ENCODE results near the gene ACY1.

ACY1 gene

DNA sequence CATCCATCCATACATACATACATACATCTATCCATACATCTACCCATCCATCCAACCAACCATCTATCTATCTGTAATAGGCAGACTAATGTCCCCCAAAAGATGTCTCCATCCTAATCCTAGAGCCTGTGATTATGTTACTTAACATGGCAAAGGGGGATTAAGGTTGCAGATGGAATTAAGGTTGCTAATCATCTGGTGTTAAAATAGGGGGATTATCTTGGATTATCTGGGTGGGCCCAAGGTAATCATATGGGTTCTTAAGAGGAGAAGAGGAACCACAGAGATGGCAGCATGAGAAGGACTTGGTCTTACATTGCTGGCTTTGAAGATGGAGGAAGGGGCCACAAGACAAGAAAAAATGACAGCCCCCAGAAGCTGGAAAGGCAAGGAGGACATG lies 27.1 kb downstream of the ACY1 start:
- DNase-seq = no peak

DNA sequence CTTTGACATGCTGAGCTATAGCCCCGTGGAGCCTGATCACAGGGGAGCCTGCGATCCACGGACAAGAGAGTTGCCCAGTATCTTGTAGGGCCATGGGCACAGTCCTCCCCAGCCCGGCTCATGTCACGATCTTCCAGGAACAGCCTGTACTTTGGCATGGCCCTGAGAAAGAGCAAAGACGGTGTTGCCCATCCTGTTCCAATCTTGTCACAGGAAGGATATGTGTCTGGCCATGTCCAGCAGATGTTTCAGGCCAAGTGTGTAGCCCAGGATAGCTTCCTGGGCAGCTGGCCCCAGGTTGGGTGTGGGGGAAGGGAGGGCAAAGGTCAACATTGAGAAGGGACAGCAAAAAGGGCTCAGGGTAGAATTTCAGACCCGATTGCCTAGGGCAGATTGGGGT lies 29.4 kb downstream of the ACY1 start:
- no peak for DNase-seq

DNA sequence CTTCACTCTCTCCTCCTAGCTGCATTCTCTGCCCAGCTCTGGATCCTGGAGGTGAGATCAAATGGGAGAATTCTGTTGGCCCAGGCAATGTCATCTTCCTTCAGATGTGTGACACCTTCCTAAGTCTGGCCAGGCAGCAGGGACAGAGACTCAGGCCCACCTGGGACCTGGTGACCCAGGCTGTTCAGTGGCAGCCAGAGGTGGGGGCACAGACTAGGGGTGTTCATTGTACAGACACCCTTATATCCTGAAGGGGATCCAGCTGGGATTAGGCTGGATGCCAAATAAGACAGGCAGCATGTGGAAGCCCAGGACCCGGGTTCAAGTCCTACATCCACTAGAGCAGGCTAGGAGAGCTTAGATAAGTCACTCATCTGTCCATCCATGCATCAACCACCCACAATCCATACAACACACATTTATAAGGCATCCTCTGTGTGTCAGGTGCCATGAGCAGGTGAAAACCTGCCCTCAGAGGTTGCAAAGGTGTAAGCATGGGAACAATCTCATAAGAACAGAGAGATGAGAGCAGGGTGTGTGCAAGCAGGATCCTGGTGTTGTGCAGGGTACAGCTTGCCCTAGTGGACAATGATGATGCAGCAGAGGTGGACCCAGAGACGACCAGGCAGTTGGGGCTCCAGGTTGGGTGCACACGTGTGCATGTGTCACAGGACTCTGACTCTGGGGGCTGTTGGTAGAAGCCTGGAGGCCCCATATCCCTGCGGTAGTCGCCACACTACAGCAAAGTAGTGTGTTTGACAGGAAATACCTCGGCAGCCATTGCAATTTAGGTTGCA lies 30.7 kb downstream of the ACY1 start:
- DNase-seq = no peak

DNA sequence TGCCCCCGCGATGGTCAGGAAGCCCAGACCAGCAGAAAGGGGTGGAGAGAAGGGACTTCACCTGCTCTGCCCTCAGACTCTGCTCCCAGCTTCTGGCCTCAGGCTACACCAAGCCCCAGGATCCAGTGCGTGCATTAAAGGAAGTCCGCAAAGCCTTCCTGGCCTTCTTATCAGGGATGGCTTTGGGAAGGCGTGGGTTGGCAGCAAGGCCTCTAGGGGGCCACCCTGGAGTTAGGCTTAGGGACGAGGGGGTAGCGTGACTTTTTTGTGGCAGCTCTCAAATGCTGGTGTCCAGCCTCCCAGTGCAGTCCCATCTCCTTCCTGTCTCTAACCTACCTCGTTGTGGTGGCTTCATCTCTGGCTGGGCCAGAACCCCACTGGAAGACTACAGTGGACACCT lies 31.3 kb downstream of the ACY1 start:
- DNase-seq = no peak

DNA sequence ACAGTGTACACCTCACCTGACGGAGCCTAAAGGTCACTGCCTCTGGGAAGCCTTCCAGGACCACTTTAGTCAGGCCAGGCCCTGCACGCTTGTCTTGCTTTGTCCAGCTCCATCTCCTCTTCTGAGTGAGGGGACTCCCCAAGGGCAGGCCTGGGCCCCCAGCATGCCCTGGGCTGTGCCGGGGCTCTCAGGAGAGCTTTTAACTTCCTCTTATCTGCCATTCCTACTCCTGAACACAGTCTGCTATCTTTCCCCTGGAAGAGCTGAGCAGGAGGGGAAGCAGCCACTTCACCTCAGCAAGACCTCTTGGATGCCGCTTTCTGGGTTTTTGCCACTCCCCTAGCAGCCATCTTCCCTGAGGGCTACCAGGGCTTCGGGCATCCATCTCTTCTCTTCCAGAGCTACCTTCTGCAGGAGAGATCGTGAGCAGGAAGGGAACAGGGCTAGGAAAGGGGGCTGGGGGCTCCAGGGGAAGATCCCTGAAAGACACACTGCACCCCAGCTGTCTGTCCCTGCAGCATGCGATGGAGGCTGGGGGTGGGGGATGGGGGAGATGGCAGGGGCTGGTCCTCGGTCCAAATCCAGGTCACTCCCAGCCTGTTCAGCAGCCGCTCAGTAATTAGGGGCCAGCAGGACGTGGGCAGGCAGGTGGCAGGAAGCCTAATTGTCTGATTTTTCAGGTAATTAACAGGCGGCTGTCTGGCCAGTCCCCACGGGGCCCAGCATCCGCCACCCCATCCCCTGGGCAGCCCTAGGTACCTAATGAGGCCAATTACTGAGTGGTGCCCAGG lies 32.3 kb downstream of the ACY1 start:
- no peak for DNase-seq

DNA sequence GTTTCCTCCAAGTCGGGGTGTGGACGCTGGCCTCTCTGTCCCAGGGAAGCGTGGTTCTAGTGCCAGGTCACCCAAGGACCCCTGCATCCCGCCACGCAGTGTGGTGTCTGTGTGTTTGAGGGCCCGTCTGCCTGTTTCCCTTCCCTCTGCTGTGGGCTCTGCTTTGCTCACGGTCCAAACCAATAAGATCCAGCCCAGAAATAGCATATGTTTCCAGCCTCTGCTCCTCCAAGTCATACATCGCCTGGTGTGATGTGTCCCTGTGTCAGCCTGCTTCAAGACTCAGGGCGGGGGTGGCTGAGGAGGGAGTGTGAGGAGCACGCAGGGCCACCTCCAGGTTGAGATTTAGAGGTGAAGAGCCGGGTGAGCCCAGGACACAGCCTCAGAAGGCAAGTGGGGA lies 34.3 kb downstream of the ACY1 start:
- no peak for DNase-seq

DNA sequence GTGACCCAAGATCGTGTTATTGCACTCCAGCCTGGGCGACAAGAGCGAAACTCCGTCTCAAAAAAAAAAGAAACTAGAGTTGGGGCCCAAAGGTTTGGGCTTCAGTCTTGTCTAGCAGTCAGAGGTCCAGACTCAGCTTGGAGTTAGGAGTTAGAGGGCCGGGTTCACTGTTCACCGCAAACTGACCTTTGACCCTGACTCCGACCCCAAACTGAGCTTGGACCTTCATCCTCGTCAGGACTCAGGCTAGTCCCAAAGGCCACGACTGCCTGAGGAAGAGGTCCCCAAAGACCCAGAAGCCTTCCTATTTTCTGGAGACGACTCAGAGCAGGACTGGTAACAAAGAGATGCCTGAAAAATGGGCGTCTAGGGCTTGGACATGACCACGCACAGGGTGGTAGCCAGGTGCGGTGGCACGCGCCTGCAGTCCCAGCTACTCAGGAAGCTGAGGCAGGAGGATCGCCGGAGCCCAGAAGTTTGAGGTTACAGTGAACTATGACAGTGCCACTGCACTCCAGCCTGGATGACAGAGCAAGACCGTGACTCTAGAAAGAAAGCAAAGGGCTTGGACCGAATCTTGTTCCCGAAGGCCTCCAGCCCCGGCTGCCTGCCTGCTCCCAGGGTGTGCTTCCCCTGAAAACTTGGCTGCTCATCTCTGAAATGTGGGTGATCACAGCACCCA lies 35.1 kb downstream of the ACY1 start:
- no peak for DNase-seq

DNA sequence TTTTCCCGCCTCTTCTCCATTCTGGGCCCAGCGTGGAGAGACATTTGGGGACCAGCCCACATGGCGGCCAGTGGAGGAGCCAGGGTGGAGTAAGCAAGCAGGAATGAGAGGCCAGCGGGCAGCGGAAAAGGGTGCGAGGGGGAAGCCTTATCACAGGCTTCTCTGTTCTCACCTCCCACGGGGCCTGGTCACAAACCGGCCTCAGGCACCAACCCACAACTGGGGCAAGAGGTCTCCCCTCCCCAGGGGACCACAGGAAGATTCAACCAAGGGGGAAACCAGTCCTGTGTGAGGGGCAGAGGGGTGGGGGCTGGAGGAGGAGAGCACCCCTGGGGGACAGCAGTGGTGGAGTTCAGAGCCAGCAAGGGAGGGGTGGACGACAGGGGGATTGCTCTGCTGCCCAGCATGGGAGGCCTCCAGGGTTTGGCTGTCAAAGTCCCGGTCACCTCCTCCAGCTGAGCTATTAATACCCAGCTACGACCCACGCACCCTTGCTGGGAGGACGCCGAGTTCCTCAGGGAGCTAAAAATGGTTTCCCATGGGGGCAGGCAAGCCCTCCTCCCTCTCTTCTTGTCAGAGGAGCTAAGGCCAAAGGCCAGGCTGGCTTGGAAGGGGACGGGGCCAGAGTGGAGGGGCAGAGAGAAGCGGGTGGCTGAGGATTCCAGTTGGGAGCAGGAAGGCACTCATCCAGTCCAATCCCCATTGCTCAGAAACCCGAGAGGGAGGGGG lies 36.2 kb downstream of the ACY1 start:
- DNase-seq = no peak

DNA sequence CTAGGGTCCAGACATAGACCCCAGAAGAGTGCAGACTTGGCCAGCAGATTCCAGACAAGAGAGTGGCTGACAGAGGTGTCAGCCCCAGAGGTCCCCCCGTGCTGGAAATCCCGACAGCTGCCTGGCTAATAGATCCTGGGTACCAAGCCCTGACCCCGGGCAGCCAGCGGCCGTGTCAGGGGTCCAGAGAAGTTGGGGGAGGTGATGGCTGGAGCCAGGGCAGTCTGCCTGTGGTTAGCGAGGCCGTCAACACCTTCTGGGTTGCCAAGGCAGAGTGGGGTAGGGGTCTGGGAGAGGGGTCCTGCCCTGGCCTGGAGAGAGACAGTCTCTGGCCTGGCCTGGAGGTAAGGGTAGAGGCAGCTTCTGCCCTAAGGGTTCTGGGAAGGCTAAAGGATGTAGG lies 37.5 kb downstream of the ACY1 start:
- DNase-seq = no peak

DNA sequence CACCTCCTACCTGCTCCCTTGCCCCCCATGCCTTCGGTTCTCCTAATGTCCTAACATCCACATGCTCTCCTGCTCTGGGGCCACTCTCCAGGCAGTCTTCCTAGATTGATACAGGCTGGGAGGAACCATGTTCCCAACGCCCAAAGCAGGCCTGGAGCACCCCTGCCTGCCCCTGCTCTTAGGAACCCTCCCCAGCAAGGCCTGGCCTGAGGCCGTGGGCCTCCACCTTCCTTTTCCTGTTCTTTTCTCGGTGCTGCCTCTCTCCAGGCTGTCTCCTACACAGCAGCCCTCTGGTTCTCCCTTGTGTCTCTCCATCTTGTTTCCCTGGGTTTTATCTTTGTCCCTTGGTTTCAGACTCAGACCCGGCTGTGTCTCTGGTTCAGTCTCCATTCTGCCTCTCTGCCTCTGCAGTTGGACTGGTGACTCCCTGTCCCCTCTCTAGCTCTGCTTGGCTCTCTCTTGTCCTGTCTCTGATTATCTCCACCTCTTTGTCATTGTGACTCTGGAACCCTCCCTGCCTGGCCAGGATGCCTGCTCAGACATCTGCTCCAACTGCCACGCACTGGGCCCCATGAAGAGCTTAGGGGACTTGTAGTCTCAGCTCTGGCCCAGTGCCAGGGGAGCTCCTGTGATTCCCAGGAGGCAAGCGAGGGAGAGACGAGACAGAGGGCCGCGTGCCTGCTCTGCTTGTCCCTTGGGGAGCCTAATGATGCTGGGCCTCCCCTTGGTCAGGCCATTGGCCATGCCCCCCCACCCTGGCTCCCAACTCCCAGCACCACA lies 38.3 kb downstream of the ACY1 start:
- DNase-seq = no peak

DNA sequence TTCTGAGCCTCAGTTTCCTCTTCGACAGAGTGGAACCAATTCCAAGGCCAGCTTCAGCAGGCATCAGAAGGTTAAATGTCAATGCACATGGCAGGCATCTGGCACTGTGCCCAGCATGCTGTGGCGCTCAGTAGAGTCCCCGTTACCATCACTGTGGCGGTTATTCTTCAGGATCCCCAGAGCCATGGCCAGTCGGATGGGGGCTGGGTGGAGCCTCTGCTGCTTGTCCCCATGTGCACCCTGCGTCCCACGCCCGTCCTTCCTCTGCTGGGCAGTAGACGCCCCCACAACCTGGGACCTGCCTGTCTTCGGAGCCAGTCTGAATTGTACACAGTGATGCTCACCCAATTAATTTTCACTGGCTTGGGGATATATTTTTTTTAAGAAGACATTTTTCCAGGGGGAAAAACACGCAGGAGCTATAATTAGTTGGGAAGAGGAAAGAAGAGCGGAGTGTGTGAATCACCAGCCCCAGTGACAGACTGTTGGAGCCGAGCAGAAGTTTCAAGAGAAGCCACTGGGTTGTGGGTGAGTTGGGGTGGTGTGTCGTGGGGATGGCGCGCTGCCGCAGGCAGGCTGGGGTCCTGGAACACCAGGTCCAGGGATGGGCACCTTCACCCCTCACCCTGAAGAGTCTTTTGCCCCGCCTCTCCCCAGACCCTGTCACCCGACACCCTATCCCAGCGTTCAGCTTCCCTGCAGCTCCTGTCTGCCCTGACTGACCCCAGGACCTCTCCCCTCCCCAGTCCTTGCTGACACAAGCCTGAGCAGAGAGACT lies 39.2 kb downstream of the ACY1 start:
- peak; percentile 37 for DNase-seq

DNA sequence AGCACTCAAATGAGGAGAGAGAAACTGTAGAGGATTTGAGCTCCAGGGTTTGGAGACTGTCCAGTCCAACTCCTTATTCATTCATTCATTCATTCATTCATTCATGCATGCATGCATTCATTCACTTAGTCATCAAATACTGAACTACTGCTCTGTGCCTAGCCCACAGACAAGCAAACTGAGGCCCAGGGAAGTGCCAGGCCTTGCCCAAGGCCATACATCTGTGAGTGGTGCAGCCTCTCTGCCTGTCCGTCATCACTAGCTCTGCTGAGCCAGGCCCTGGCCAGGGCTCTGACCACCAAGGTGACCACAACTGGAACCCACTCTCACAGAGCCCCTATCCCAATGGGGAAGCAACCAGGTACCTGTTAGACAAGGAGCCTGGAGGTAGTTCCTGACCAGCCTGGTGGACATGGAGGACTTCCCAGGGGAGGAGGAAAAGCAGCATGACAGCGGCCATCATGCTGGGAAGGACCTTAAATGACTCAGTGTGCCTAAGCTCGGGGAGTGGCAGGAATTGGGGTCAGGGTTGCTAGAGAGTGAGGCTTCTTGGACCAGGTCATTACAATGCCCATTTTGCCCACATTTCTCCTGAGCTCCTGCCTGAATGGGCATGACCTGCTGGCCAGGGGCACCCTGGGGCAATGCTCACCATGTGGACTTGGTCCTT lies 39.9 kb downstream of the ACY1 start:
- no peak for DNase-seq

DNA sequence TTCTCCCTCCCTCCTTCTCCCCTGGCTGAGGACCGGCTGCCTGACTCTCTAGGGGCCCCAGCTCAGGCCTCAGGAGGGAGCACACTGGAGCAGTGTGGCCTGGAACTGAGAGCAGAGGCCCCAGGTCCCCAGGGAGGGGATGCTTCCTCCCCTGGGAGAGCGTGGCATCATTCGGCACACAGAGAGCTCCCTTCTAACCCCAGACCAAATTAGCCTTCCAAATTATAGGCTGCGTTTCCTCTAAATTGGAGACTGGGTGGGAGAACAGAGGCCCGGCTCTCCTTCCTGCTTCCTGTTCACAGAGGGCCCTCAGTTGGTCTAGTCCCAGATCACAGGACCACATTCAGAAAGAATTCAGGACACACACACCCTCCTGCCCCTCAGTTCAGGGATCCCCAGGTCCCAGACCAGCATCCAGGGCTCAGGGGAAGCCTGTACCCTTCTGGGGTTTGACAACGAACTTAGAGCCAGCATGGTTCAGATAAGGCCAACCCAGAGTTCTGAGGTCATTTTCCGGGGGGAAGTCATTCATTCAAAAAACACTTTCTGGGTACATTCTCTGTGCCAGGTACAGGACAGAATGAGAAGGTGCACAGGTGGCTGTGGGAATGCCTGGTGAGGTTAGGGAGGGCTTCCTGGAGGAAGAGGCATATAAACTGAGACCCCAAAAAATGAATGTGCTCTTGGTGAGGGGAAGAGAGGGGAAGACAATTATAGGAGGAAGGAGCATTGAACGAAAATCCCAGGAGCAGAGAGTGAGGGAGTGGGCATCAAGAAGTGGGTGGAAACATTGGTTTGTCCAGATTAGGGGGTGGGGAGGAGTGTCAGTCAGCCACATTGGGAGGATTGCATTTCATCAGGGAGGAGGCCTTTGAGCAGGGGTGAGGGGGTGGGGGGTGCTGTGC lies 40.8 kb downstream of the ACY1 start:
- no peak for DNase-seq

DNA sequence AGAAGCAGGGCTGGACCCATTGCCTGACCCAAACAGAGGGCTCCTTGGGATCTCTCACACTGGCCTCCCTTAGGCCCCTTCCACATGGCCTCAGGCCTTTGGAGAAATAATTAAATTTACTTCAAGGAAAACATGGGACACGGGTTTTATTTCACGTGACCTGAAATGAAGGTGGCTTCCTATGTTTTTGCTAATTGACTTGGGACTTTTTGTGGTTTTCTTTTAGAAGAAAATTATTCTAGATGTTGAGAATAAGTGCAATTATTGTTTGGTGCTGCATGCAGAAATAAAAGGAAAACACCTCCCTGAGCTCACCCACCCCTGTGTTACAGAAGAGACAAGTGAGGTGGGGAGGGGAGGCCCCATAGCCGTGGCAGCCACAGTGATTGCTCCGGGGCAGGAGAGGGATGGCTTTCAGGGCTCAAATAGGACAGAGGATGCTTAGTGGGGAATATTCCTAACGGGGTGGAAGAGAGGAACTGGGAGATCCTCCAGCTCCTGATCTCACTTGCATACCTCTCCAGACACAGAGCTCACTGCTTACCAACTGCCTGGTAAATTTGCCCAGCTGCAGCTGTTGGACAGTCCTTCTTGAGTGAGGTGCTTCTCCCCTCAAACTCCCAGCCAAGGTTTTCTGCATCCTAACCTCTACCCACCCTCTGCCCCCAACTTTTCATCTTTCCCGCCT lies 41.6 kb downstream of the ACY1 start:
- no peak for DNase-seq

DNA sequence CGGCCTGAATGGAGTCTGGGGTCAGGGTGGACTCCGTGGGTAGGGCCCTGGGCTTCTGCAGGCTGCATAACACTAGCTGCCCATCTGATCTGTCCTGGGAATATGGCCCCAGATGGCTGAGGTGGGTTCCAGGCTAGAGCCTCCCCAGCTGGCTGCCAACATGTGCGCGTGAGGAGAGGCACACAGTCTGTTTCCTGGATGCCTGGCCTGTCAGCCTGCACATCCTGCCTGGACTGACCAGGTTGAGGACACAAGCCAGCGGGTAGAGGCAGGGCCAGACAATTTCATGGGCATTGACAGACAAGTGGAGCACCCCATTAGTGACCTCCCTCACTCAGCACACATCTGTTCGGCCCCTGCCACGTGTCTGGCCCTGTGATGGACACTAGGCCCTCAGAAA lies 42.1 kb downstream of the ACY1 start:
- no peak for DNase-seq

DNA sequence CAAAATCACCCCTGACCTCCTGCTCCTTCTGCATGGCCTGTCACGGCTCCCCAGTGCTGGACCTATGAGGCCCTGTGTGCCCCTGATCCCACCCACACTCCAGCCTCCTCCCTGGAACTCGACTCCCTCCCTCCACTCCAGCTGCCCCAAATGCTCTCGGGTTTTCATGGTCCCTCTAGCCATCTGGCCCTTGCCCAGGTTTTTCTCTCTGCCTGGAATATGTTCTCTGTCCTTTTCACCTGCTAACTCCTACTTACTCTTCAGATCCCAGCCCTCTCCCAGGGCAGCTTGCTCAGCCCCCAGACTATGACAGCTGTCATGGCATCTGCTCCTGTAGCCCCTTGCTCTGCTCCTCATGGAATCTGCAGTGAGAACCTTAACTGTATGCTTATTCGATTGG lies 42.7 kb downstream of the ACY1 start:
- DNase-seq = no peak

DNA sequence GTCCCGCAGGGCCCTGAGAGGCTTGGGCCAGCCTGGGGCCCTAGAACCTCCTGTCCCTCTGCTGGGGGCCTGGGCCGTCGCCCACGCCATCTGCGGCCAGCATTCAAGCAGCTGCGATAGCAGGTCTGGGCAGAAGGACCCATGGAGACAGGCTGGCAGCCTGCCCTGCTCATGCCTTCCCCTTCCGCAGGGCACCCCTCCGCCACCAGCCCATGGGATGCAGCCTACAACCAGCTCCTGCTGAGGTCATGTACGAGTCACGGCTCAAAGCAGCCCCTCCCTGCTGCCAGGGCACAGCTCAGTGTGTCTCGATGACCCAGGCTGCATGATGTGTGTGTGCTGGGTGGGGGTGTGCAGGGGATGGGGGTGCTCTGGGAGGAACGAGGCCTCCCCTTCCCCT lies 45.2 kb downstream of the ACY1 start:
- DNase-seq = no peak

DNA sequence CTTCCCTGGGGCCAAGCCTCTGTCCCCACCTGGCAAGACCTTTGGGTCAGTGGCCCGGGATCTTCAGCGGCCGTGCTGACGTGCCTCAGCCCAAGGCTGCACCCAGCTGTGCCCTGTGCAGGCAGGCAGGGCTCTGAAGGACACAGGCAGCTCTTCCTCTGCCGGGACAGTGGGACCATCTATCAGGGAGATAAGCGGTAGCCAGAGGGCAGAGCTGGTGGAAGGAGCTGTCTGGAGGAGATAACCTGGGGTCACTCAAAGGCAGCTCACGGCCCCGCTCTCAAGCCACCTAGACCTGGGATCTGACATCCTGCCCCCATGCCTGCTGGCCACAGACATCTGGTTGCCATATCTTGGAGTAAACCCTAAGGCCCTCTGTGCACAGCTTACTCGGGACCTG lies 45.7 kb downstream of the ACY1 start:
- DNase-seq = no peak

DNA sequence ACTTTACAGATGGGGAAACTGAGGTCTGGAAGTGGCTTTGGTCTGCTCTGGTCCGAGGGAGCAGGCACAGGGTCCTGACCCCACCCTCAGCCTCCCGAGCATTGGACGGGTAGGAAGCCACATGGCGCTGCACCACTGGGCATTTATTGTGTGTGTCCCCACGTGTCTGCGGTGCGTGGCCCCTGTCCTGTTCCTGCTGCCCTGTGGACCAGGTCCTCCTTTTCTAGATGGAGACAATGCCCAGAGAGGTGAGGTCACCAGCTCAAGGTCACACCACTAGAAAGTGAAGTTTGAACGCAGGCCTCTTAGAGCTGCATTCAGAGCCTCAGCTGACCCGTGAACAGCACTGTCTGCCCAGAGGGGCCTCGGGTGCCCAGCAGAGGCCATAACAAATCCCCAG lies 46.2 kb downstream of the ACY1 start:
- DNase-seq = no peak
